ENCODE measurements around the gene PIN1.

DNA sequence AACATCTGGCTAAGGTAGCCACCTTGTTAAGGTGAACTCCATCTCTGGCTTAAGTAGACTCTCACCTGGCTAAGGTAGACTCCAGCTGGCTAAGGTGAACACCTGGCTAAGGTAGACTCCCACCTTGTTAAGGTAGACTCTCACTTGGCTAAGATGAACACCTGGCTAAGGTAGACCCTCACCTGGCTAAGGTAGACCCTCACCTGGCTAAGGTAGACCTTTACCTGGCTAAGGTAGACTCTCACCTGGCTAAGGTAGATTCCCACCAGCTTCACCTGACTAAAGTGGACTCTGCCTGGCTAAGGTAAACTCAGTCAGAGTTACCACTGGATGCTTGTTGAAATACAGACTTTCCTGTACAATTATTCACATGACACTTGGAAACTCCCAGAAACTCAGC, 23.6 kb downstream of the PIN1 start:
- TF ChIP-seq, protein P1, sequence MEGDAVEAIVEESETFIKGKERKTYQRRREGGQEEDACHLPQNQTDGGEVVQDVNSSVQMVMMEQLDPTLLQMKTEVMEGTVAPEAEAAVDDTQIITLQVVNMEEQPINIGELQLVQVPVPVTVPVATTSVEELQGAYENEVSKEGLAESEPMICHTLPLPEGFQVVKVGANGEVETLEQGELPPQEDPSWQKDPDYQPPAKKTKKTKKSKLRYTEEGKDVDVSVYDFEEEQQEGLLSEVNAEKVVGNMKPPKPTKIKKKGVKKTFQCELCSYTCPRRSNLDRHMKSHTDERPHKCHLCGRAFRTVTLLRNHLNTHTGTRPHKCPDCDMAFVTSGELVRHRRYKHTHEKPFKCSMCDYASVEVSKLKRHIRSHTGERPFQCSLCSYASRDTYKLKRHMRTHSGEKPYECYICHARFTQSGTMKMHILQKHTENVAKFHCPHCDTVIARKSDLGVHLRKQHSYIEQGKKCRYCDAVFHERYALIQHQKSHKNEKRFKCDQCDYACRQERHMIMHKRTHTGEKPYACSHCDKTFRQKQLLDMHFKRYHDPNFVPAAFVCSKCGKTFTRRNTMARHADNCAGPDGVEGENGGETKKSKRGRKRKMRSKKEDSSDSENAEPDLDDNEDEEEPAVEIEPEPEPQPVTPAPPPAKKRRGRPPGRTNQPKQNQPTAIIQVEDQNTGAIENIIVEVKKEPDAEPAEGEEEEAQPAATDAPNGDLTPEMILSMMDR (IDR thresholded peaks at IDR 0.05) = no peak
- no peak for TF ChIP-seq POLR2A (IDR thresholded peaks at IDR 0.05)
